Endothelial cell of umbilical vein (primary cell): ENCODE data around the gene ADGRG7. TPM values are rescaled to one million over a fixed set of nuclear protein-coding genes. Genes with fewer than 3 reads are reported as not detected.

ENCODE experiments used
- BruUV-seq: library from RNA; stranded (reverse); fragments of 400-500 nt; replicated peaks from 2 replicates; lab custom pipeline; 2021; lab: Mats Ljungman, UMichigan
- CTCF ChIA-PET: fragments of 300-600, 350-600 bp; sonication (Branson Sonifier 250); formaldehyde crosslinking; loops from one replicate; lab custom pipeline; 2021; ENCODE audit warnings: antibody characterized with exemption, inconsistent platforms; lab: Charles Lee
- POLR2A ChIA-PET: fragments of 300-600, 350-600 bp; sonication (Branson Sonifier 250); formaldehyde crosslinking; loops from one replicate; lab custom pipeline; 2021; ENCODE audit warnings: antibody characterized with exemption, inconsistent platforms; lab: Charles Lee
- DNase-seq: peaks from one replicate; pipeline ENCODE4 v3.0.0-alpha.2; 2011; ENCODE audit warnings: low read depth, low spot score
- FAIRE-seq: peaks from 2 replicates; lab custom pipeline; 2011; peaks lifted over from hg19 to GRCh38; lab: Jason Lieb, UNC
- H2AFZ ChIP-seq: 2 replicates; pipeline ENCODE4 v1.6.0; 2012; ENCODE audit warnings: low read depth, low read length, control low read depth, inconsistent platforms
- H3K27ac ChIP-seq: 2 replicates; pipeline ENCODE4 v1.5.1; 2011; ENCODE audit warnings: low read depth, mild to moderate bottlenecking, control low read depth, low read length, moderate library complexity; ENCODE audit not compliant: insufficient read depth
- H3K27me3 ChIP-seq, 2 experiments: 2 replicates each; pipeline versions ENCODE4 v1.6.0 to v1.6.1; 2011; ENCODE audit warnings: low read length in 2 of 2, mixed read lengths in 1 of 2; ENCODE audit not compliant: control insufficient read depth in 2 of 2, insufficient read depth in 2 of 2
- H3K36me3 ChIP-seq, 2 experiments: 2 replicates in 1 of 2; 3 replicates in 1 of 2; pipeline ENCODE4 v1.5.1; 2011; ENCODE audit warnings: low read length in 2 of 2, mild to moderate bottlenecking in 1 of 2, moderate library complexity in 1 of 2; ENCODE audit not compliant: control insufficient read depth in 2 of 2, insufficient read depth in 2 of 2; ENCODE audit errors: extremely low read depth in 1 of 2
- H3K4me1 ChIP-seq: 3 replicates; pipeline ENCODE4 v1.5.1; 2011; ENCODE audit warnings: mild to moderate bottlenecking, low read length; ENCODE audit not compliant: control insufficient read depth, insufficient read depth; ENCODE audit errors: extremely low read depth
- H3K4me2 ChIP-seq: 2 replicates; pipeline ENCODE4 v1.6.1; 2011; ENCODE audit warnings: low read length, control low read depth, mixed read lengths; ENCODE audit not compliant: insufficient read depth
- H3K4me3 ChIP-seq, 3 experiments: fragments of 200-600 bp in 1 of 3; sonication (generic), shearing (Covaris generic) in 1 of 3; replicated peaks in 1 of 3; 2 replicates each; pipeline ENCODE4 v1.5.1; 2011 to 2016; ENCODE audit warnings: control low read depth in 3 of 3, low read length in 3 of 3, mild to moderate bottlenecking in 2 of 3, inconsistent platforms in 1 of 3, low read depth in 1 of 3, moderate library complexity in 1 of 3; ENCODE audit not compliant: insufficient read depth in 1 of 3
- H3K79me2 ChIP-seq: 2 replicates; pipeline ENCODE4 v1.6.0; 2012; ENCODE audit warnings: low read length, inconsistent platforms; ENCODE audit not compliant: control insufficient read depth, insufficient read depth
- H3K9ac ChIP-seq: replicated peaks from 2 replicates; pipeline ENCODE3; 2011; ENCODE audit warnings: low read length, control low read depth; ENCODE audit not compliant: insufficient read depth; ENCODE audit errors: extremely low read depth
- H3K9me1 ChIP-seq: replicated peaks from 3 replicates; pipeline ENCODE4 v1.6.0; 2011; ENCODE audit warnings: mild to moderate bottlenecking, low read length; ENCODE audit not compliant: control insufficient read depth, insufficient read depth; ENCODE audit errors: extremely low read depth
- H3K9me3 ChIP-seq: replicated peaks from 2 replicates; pipeline ENCODE4 v1.5.1; 2012; ENCODE audit warnings: low read length, inconsistent platforms; ENCODE audit not compliant: control insufficient read depth, insufficient read depth
- H4K20me1 ChIP-seq: replicated peaks from 2 replicates; pipeline ENCODE3; 2011; ENCODE audit warnings: mild to moderate bottlenecking, low read length; ENCODE audit not compliant: control insufficient read depth, insufficient read depth; ENCODE audit errors: extremely low read depth
- EZH2 ChIP-seq: IDR thresholded peaks from 2 replicates; pipeline ENCODE4 v1.6.1; 2012; ENCODE audit warnings: borderline replicate concordance, low read depth, mild to moderate bottlenecking, moderate library complexity, low read length, inconsistent platforms; ENCODE audit not compliant: severe bottlenecking
- FOS ChIP-seq: IDR thresholded peaks from 2 replicates; pipeline ENCODE4 v1.6.1; 2011; ENCODE audit warnings: mild to moderate bottlenecking, low read length, moderate library complexity, borderline replicate concordance; ENCODE audit not compliant: insufficient read depth
- GATA2 ChIP-seq: IDR thresholded peaks from 2 replicates; pipeline ENCODE4 v1.7.0; 2011; ENCODE audit warnings: low read depth, mild to moderate bottlenecking, moderate library complexity, mixed read lengths, low read length; ENCODE audit not compliant: insufficient read length, insufficient read depth
- JUN ChIP-seq: IDR thresholded peaks from 2 replicates; pipeline ENCODE4 v1.6.1; 2011; ENCODE audit warnings: borderline replicate concordance, low read depth; ENCODE audit not compliant: insufficient read length, insufficient read depth
- POLR2A ChIP-seq: IDR thresholded peaks from 2 replicates; pipeline ENCODE4 v1.6.1; 2012; ENCODE audit warnings: low read depth, mild to moderate bottlenecking, control low read depth, low read length
- dilution Hi-C: fragments of 300-500 bp; cut with MboI; formaldehyde crosslinking; loops from one replicate; pipeline ENCODE4 v1.15.0; 2019; ENCODE audit warnings: low sequenced_read_pairs; ENCODE audit not compliant: extremely low pct_ligation_motif_present
- intact Hi-C: fragments of 100-400 bp; cut with micrococcal nuclease; formaldehyde crosslinking; loops from one replicate; pipeline ENCODE4 v1.10.0; 2022
- polyA plus RNA-seq, 4 experiments: library from polyadenylated mRNA; depleted of rRNA in 3 of 4; stranded (reverse) in 3 of 4; unstranded in 1 of 4; fragments of >200 nt; gene quantifications; 2 replicates each; pipeline versions ENCODE4 v1.2.1 to v1.2.3, GENCODE V29; 2011 to 2012; ENCODE audit warnings: missing spikeins in 1 of 4
- total RNA-seq: library from RNA; stranded (reverse); gene quantifications from 2 replicates; pipeline ENCODE4 v1.2.3, GENCODE V29; 2021
- TF ChIP-seq, protein P1 (sequence below), 2 donors: IDR thresholded peaks; 1 replicate in 1 of 2; 2 replicates in 1 of 2; pipeline ENCODE4 v1.5.1; 2011; ENCODE audit warnings: low read length in 2 of 2, mild to moderate bottlenecking in 2 of 2, moderate library complexity in 2 of 2, control low read depth in 1 of 2, inconsistent platforms in 1 of 2, low read depth in 1 of 2; ENCODE audit not compliant: insufficient read depth in 1 of 2; ENCODE audit errors: extremely low read depth in 1 of 2
- TF ChIP-seq, protein P2 (sequence below): IDR thresholded peaks from 2 replicates; pipeline ENCODE4 v1.6.1; 2011; ENCODE audit not compliant: insufficient read depth, insufficient read length

Gene ADGRG7
- total and polyA plus RNA-seq, 2 donors (not counting 3 experiments of a cell fraction or from before 2014, with no cell fraction given), result not detected

DNA sequence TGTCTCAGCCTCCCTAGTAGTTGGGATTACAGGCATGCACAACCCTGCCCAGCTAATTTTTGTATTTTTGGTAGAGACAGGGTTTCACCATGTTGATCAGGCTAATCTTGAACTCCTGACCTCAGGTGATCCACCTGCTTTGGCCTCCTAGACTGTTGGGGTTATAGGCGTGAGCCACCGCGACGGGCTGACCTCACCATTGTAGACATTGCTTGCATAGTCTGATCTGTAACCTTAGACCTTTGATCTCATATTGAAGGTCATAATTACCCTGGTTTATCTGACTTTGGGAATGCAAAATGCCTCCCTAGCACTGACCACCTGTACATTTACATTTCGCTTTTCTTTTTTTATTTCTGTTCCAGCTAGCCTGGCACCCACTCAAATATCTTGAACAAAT, 31.2 kb downstream of the ADGRG7 start:
- FAIRE-seq (no peak), DNase-seq (no peak)
- H3K4me2 ChIP-seq, result no peak overlapping the region
- H3K27ac ChIP-seq, result no peak overlapping the region
- CTCF ChIA-PET, result interaction anchor here (1.3 to 1.9 kb wide), 3 partner anchors 27 to 178 kb away, joined by 3 to 4 read pairs (median 3); no protein-coding TSS in a partner anchor
- no peaks in the 10 kb centered on the region for H4K20me1 ChIP-seq
- H2AFZ ChIP-seq, result no peak overlapping the region
- no peak overlapping the region for H3K4me3 ChIP-seq
- no TSS peak for BruUV-seq
- POLR2A ChIA-PET, result no interaction called here
- no peaks in the 10 kb centered on the region for H3K36me3 ChIP-seq
- dilution Hi-C loops (no loop called here), intact Hi-C loops (no loop called here)
- no peaks in the 10 kb centered on the region for H3K4me1 ChIP-seq
- H3K79me2 ChIP-seq, result no peaks in the 10 kb centered on the region
- no peaks in the 10 kb centered on the region for H3K9me1 ChIP-seq
- H3K27me3 ChIP-seq, result no peaks in the 10 kb centered on the region
- H3K9me3 ChIP-seq, result no peaks in the 10 kb centered on the region
- H3K9ac ChIP-seq, result no peak overlapping the region
- no peak for TF ChIP-seq JUN
- TF ChIP-seq FOS, result no peak
- TF ChIP-seq, protein P1, sequence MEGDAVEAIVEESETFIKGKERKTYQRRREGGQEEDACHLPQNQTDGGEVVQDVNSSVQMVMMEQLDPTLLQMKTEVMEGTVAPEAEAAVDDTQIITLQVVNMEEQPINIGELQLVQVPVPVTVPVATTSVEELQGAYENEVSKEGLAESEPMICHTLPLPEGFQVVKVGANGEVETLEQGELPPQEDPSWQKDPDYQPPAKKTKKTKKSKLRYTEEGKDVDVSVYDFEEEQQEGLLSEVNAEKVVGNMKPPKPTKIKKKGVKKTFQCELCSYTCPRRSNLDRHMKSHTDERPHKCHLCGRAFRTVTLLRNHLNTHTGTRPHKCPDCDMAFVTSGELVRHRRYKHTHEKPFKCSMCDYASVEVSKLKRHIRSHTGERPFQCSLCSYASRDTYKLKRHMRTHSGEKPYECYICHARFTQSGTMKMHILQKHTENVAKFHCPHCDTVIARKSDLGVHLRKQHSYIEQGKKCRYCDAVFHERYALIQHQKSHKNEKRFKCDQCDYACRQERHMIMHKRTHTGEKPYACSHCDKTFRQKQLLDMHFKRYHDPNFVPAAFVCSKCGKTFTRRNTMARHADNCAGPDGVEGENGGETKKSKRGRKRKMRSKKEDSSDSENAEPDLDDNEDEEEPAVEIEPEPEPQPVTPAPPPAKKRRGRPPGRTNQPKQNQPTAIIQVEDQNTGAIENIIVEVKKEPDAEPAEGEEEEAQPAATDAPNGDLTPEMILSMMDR (IDR thresholded peaks at IDR 0.05; ENCODE audit: extremely low read depth in 1 of 2, insufficient read depth in 1 of 2, low read depth in 1 of 2, low read length in 2 of 2), result no peak
- TF ChIP-seq, protein P2, sequence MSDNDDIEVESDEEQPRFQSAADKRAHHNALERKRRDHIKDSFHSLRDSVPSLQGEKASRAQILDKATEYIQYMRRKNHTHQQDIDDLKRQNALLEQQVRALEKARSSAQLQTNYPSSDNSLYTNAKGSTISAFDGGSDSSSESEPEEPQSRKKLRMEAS, result no peak
- no peak for TF ChIP-seq EZH2
- no peak for TF ChIP-seq POLR2A
- TF ChIP-seq GATA2, result no peak
